ENCODE data around the gene ABCD1.
"Not testable (repeated sequence)": the region's sequence is repeated elsewhere in the genome, so short reads cannot be mapped to it uniquely, and the experiment has no call there.

The ABCD1 gene
- total RNA-seq, result 14.3 to 17.5 (median 14.7) reads per million in 4 donors

DNA sequence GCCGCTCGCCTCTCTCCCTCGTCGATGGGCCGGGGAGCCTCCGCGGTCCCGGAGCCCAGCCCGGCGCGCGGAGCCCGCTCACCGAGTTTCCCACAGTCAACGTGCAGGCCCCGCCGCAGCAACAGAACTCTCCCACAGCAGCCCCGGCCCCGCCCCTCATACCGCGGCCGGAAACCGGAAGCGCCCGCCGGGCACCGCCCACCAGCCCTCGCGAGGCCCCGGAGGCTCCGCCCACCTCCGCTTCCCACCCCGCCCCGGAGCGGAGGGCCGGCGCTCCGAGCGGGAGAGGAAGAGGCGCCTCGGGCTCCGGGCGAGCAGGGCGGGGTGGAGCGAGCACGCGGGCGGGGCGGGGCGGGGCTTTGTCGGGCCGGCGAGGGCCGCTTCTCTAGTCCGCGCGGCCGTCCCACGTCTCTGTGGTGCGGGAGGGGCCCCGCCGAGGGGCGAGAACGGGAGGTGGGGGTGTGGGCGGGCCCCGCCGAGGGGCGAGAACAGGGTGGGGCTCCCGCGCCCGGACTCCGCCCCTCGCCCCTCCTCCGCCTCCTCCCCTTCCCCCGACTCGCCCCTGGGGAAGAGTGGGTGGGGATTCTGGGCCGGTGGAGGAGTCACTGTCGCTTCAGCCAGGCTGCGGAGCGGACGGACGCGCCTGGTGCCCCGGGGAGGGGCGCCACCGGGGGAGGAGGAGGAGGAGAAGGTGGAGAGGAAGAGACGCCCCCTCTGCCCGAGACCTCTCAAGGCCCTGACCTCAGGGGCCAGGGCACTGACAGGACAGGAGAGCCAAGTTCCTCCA is at the start of gene ABCD1, which contains the start of gene BCAP31:
TSS of gene ABCD1 (plus strand) at position 605 of the 787 bp plus-strand sequence. CDS start 411 bp downstream, outside the sequence.
TSS of gene BCAP31 (minus strand) at position 136 of the 787 bp plus-strand sequence. CDS start 1,143 bp downstream, outside the sequence.
- peak; percentile 78 to 88 (median 82) for DNase-seq

DNA sequence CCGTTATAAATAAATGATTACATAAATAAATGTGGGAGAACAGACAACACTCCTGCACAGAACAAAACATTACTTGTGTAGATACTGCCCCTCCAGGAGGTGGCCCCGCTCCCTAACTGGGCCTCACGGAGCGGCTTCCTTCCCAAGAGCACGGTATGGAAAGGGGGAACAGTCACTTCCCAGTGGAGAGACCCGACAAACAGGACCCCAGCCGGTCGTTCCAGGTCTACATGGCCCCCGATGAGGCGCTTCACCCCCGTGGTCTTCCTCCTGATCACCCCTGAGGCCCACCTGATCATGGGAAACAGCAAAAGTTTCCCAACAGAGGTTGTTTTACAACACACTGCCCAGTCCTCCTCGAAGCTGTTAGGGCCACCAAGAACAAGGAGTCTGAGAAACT is 43.5 kb upstream of the ABCD1 start:
- DNase-seq, result no peak

DNA sequence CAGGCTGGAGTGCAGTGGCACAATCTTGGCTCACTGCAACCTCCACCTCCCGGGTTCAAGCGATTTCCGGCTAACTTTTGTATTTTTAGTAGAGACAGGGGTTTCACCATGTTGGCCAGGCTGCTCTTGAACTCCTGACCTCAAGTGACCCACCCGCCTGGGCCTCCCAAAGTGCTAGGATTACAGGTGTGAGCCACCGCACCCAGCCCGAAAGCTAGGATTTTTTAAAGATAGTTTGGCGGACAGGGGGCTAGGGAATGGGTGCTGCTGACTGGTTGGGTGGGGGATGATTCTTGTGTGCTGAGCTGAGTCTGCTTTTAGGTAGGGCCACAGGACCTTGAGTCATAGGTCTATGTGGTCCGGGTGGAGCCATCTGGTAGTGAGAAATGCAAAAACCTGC is 41.2 kb upstream of the ABCD1 start:
- not testable (repeated sequence) for DNase-seq

DNA sequence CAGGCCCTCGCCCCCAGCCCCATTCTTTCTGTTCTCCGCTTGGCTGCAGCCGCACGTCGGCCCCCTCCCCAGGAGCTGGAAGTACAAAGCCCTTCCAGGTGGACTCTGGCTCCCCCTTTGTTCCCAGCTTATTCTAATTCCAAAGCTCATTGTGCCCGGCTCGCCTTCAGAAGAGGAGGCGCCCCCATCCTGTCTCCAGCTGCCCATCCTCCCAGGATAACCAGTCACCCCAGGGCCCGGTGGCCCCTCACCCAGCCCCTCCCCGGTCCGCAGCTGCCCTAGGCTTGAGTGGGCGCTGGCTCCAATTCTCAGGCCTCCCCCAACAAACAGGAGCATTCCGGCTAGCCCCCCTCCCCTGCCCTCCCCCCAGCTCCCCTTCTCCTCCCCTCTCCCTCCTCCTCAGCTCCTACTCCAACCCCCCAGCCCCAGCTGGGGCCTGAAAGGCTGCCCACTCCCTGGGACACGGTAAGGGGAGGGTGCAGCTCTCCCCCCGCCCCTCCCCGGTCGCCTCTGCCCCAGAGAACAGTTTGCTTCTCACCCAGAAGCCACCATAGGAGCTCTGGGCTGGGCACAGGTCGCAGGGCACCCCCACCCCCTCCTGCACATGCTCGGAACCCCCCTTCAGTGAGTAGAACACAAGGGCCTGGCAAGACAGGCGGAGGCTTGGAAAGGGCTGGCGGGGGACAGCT is 40.0 kb upstream of the ABCD1 start:
- no peak for DNase-seq

DNA sequence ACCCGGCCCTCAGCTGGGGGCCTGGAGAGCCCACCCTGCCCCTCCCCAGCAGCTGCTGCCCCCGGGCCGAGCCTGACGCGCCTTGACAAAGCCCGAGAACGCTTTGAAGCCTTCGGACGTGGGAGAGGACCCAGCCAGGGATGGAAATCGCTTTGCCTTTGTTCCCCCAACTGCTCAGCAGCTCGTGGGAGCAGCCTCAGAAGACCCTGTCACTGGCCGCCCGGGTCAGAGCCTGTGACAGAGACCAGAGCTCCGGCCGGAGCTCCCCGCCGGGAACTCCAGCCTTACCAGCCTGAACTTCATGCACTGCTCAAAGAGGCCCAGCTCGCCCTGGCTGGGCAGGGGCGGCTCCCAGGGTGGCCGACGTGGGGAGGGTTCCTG is 39.5 kb upstream of the ABCD1 start:
- DNase-seq, result no peak

DNA sequence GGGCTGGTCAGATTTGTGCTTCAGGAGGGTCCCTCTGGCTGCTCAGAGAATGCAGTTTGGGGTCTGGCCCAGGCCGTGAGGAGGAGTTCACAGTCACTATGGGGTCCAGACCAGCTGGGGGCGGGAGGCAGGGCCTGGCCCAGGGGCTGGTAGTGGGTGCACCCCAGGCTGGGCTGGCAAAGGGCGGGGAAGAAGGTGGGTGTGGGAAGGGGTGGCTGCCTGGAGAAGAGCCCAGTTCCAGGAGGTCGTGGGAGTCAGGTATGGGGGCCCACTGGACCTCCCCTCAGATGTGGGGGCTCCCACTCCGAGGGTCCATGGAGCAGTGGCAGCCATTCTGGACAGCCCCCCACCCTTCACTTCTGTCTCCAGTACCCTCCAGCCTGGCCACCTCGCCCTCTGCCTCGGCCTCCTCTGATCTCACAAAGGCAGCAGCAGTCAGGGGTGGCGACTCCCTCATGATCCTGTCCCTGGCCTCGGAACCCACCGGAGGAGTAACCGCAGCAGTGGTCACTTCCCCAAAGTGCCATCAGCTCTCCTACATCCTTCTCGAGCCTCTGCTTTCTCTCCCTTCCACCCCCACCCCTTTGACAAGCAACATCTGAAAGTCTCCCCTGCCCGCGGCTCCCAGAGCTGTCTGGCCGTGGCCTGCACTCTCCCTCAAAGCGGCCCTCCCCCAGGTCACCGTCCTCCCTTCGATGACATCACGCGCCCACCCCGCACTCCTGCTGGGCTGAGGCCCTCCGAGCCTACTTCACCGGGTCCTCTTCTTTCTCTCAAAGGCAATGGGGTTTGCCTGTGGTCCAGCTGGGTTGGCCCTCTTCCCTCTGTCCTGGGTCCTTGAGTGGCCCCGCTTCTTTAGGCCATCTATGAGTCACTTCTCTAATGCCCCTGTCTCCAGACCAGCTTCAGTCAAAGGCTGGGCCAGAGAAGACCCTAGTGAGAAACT is 38.6 kb upstream of the ABCD1 start:
- no peak for DNase-seq

DNA sequence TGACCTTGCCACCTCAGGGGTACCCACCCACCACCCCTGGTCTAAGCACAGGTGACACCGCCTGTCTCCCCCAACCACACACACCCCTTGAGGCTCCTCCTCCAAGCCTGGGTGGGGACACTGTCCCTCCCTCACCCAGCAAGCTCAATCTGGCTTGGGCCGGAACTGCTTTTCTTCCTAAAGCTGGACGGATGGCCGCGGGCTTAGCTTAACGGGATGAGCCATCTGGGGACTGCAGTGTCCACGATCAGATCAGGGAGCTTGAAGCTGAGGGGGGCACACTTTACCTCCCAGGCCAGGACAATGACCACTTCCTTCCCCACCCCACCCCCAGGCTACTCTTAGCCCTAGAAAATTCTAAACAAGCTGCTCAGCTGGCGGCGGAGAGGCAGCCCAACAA is 37.9 kb upstream of the ABCD1 start:
- no peak for DNase-seq

DNA sequence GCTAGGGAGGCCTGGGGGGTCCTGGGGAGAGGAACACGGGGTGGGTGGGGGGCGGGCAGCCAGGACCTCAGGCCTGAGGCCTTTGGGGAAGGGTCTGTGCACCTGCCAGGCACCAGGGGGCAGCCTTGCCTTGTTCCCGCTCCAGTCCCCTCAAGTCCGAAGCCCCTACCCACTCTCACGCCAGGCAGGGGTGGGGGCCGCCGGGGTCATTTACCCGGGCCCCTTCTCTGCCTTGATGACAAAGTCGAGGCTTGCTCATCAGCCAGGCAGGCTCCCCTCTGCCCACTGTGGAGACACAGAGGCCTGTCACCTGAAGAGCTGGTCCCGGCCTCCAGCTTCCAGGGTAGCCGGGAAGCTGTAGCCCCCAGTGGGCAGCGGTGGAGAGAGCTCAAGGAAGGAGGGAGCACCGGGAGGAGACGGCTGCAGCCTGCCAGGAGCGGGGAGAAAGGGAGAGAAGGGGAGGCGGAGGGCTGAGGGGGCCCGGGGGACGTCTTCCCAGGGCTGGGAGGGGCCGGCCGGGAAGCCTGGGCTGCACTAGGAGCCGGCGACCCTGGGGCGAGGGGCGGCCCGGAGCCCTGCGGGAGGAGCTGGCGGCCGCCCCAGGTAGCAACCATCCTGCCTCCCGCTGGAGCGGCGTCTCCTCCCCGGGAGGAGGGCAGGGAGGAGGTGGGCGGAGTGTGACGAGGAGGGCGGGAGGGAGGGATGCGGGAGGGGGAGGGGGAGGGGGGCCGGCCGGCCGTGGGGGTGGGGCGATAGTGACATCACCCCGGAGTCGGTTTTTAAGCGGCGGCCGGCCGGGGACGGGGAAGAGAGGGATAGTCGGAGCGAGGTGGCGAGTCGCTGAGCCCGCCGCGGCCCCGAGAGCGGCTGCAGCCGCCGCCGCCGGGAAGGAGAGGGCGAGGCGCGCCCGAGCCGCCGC is 37.3 kb upstream of the ABCD1 start, which contains the start of gene SLC6A8:
TSS of gene SLC6A8 (plus strand) at position 806 of the 919 bp plus-strand sequence. CDS start 649 bp downstream, outside the sequence.
- DNase-seq, result peak; percentile 19 to 28 (median 23)

DNA sequence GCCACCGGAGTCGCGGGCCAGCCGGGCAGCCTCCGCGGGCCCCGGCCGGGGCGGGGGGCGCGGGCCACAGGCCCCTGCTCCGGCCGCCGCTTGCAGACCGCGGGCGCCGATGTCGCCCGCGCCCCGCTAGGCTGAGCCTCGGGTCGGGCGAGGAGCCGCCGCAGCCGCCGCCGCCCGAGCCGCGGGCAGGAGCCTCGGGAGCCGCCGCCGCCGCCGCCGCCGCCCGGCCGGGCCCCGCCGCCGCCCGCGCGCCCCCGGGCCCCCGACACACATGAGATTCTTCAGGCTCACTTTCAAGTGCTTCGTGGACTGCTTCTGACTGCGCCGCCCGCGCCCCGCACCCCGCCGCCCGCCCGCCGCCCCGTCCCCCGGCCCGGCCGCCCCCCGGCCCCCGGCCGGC is 36.6 kb upstream of the ABCD1 start:
- no peak for DNase-seq

DNA sequence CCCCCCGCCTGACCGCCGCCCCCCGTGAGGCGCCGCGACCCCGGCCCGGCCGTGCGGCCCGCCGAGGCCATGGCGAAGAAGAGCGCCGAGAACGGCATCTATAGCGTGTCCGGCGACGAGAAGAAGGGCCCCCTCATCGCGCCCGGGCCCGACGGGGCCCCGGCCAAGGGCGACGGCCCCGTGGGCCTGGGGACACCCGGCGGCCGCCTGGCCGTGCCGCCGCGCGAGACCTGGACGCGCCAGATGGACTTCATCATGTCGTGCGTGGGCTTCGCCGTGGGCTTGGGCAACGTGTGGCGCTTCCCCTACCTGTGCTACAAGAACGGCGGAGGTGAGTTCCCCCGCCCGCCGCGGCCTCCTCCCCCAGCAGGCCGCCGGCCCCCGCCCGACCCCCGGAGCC is 36.1 kb upstream of the ABCD1 start:
- no peak for DNase-seq

DNA sequence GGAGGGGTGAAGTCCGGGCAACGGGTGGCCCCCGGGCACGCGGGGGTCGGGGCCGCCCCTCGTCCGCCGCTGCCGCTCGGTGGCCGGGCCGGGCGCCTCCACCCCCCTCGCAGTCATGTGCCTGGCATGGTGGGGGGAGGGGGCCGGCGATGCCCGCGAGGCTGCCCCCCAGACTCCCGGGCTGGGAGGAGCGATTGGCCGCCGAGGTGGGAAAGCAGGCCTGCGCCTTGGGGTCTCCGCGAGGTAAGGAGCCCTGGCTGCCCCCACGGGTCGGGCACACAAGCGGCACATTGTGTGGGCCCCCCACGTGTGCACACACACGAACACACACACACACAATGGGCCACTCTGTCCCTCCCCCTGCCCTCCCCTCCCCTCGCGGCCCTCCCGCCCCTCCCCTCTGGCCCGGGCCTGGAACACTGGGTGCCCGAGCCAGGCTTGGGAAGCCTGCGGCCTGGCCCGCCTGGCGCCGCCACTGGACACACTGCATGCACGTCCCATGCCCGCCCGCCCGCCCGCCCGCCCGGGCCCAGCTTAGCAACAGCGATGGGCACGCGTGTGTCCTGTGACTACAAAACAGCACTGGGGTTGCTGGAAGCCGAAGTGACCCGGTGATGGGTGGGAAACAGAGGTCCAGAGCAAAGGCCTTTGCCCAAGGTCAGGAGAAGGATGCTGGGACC is 35.6 kb upstream of the ABCD1 start:
- DNase-seq, result no peak

DNA sequence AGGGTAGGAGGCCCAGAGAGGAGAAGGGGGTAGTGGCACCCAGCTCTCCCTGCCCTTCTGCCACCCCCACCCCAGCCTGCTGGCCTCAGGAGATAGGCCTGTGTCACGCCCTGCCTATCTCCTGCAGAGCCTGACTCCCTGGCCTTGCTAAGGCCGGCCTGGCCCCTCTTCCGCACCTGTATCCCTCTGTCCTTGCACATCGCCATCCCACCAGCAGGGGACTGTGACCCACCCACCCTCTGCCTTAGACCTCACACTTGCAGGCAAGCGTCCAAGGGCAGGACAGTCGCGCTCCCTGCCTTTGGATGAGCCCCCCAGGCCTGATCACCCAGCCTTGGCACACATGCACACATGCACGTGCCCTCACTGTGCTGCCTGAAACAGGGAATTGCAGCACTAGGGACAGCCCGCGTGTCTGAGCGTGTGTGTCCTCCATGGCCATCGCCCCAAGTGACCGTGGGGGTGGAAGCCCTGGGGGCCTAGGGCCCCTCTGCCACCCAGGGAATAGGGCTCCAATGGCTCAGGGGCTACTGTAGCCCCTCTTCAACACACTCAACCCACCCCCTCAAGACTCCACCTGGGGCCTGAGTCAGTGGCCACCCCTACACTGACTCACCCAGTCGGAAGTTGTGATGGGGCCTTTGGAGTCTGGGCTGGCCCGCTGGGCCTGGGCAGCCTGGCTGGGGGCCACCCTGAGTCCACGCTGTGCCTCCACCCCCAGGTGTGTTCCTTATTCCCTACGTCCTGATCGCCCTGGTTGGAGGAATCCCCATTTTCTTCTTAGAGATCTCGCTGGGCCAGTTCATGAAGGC is 34.8 kb upstream of the ABCD1 start:
- no peak for DNase-seq

DNA sequence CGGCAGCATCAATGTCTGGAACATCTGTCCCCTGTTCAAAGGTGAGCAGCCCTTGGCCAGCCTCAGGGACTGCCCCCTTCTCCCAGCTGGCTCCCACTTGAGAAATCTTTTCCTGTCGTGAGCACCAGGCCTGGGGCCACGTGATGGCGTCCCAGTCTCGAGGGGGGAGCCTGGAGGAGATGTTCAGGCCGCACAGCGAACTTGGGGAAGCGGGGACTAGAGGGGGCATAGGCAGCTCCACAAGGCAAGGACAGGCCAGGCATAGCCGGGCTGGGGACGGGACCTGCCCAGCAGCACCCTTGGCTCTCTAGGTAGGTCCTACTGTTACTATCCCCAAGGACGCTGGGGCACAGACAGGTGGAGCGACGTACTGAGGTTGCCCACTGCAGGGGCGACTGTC is 34.2 kb upstream of the ABCD1 start:
- DNase-seq, result no peak

DNA sequence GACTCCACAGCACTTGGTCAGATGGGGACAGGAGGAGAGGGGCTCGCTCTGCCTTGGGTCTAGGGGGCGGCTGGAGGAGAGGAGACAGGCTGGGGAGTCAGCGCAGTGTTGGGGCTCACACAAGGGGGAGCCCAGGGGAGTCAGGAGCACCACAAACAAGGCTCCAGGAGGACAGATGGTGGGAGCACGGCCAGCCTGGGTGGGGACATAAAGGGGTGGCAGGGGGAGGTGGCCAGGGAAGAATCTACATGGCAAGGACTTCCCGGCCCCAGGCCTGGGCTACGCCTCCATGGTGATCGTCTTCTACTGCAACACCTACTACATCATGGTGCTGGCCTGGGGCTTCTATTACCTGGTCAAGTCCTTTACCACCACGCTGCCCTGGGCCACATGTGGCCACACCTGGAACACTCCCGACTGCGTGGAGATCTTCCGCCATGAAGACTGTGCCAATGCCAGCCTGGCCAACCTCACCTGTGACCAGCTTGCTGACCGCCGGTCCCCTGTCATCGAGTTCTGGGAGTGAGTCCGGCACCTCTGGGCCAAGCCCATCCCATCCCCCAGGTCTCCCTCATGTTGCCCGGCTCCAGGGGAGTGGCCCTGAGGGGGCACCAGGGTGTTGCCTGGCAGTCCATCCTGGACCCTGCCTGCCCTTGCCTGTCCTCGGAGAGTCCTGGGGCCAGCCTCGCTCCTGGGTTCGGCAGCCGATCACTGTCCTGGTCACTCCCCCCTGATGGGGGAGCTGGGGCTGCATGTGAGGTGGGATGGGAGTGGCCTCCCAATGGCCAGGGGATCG is 33.4 kb upstream of the ABCD1 start:
- not testable (repeated sequence) for DNase-seq

DNA sequence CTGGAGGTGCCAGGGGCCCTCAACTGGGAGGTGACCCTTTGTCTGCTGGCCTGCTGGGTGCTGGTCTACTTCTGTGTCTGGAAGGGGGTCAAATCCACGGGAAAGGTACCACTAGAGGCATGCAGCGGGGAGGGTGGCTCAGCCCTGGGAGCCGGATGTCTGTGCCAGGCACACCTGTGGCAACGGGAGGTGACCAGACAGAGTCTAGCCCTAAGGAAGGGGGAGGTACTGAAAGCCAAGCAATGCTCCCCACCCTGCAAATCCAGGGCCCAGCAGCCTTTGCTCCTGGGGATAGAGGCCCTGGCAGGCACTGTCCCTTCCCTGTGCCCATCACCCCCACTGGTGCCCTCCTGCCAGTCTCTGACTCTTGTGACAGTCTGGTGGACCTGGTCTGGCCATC is 32.7 kb upstream of the ABCD1 start:
- no peak for DNase-seq

DNA sequence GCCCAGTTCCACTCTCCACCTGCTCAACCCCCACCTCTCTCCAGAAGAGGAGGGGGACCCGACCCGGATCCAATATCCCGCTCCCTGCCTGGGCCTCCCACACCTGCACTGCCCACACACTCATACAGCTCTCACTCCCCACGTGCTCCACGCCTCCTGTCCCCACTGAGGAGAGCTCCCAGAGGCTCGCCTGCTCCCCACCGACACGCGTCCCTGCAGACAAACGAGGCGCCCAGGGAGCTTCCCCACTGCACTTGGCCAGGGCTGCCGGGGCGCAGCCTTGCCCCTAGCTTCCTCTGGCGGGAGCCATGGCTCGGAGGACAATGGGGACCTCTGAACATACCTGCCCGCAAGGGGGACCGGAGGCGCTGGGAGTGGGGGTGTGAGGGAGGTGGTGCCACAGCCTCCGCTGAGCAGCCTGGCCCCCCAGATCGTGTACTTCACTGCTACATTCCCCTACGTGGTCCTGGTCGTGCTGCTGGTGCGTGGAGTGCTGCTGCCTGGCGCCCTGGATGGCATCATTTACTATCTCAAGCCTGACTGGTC is 32.0 kb upstream of the ABCD1 start:
- DNase-seq, result no peak

DNA sequence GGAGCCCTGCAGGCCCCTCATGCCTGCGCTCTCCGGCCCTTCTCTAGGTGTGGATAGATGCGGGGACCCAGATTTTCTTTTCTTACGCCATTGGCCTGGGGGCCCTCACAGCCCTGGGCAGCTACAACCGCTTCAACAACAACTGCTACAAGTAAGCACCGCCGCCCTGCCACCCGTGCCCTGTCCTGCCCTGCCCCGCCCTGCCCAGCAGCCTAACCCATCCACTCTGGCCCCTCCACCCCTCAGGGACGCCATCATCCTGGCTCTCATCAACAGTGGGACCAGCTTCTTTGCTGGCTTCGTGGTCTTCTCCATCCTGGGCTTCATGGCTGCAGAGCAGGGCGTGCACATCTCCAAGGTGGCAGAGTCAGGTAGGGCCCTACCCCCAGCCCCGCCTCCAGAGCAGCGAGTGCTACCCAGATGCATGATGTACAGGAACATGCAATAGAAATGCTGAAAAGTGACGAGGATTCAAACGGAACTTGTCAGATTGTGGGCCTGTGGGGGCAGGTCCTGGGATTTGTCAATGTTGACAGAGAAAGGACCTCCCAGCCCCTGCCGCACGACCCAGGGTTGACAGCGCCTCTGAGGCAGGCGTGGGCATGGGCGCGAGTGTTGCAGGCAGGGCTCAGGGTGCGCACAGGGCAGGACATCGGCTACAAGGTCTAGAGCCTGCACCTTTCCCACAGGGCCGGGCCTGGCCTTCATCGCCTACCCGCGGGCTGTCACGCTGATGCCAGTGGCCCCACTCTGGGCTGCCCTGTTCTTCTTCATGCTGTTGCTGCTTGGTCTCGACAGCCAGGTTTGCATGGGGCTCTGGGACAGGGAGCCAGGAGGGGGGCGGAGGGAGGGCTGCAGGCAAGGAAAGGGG is 31.2 kb upstream of the ABCD1 start:
- DNase-seq, result no peak

DNA sequence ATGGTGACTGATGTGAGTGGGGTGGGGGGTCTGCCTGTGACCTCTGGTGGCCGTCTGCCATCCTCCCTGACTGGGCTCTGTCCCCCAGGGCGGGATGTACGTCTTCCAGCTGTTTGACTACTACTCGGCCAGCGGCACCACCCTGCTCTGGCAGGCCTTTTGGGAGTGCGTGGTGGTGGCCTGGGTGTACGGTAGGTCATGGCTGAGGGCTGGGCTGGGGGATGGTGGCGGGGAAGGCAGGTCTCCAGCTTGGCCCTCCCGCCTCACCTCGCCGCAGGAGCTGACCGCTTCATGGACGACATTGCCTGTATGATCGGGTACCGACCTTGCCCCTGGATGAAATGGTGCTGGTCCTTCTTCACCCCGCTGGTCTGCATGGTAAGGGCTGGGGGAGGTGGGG is 30.4 kb upstream of the ABCD1 start:
- DNase-seq, result not testable (repeated sequence)
